PC-9 (cell line): ENCODE measurements around the gene SLC25A42.

Source experiments
- CTCF ChIP-seq: fragments of 200-600 bp; sonication (generic); conservative IDR thresholded peaks from 2 replicates; pipeline ENCODE4 v1.6.1; 2017; ENCODE audit warnings: mixed run types, antibody characterized with exemption, mild to moderate bottlenecking, moderate library complexity
- EZH2 ChIP-seq: fragments of 200-600 bp; sonication (generic); IDR thresholded peaks from 2 replicates; pipeline ENCODE4 v1.8.0; 2017; ENCODE audit warnings: antibody characterized with exemption, low read depth

GRCh38 chr19:19033176-19033425 lies 30.7 kb upstream of the SLC25A42 start:
- TF ChIP-seq CTCF (no peak), EZH2 (no peak)
